GM23338 (cell line): ENCODE measurements around the gene ETV1.

Experiments
- CTCF ChIP-seq, 2 experiments: fragments of 200-600 bp in 1 of 2; sonication (generic) in 1 of 2; conservative IDR thresholded peaks; 2 replicates each; pipeline versions ENCODE4 v1.5.1 to v1.6.1; 2016 to 2017; ENCODE audit warnings: antibody characterized with exemption in 2 of 2, low read depth in 2 of 2, mild to moderate bottlenecking in 2 of 2, moderate library complexity in 1 of 2
- EZH2 ChIP-seq: fragments of 200-600 bp; sonication (generic); IDR thresholded peaks from one replicate; pipeline ENCODE4 v1.8.0; 2017; ENCODE audit warnings: antibody characterized with exemption, mild to moderate bottlenecking, low read depth; ENCODE audit not compliant: unreplicated experiment
- POLR2AphosphoS5 ChIP-seq: IDR thresholded peaks from 2 replicates; pipeline ENCODE4 v1.6.1; 2016; ENCODE audit warnings: antibody characterized with exemption, low read depth

GRCh38 chr7:13845601-13846000 lies 143.9 kb downstream of the ETV1 start:
- TF ChIP-seq POLR2AphosphoS5, result no peak
- no peak for TF ChIP-seq CTCF (conservative IDR thresholded peaks at IDR 0.05; ENCODE audit: low read depth in 2 of 2)
- TF ChIP-seq EZH2, result no peak
